Frontal cortex (tissue), 4 donors: ENCODE measurements around the gene XPC. TPM values are rescaled to one million over a fixed set of nuclear protein-coding genes. Genes with fewer than 3 reads are reported as not detected.

ENCODE experiments used
- DNase-seq, 2 donors: peaks; one replicate each; pipeline ENCODE4 v3.0.0; 2012; ENCODE audit warnings: low spot score in 2 of 2
- FAIRE-seq: peaks from 2 replicates; lab custom pipeline; 2012; peaks lifted over from hg19 to GRCh38; lab: Jason Lieb, UNC
- total RNA-seq: library from RNA; depleted of rRNA; stranded (reverse); fragments of >200 nt; gene quantifications from one replicate; pipeline ENCODE4 v1.2.3, GENCODE V29; 2014
- donor health status: control.
- donor health status: control.
- donor health status: control.

XPC gene
- total RNA-seq, 1 donor from 2014 or later = 9.8 TPM

GRCh38 chr3:14177580-14178246 is 688 bp downstream of the XPC start:
- FAIRE-seq (no peak), DNase-seq (no peak)

DNA sequence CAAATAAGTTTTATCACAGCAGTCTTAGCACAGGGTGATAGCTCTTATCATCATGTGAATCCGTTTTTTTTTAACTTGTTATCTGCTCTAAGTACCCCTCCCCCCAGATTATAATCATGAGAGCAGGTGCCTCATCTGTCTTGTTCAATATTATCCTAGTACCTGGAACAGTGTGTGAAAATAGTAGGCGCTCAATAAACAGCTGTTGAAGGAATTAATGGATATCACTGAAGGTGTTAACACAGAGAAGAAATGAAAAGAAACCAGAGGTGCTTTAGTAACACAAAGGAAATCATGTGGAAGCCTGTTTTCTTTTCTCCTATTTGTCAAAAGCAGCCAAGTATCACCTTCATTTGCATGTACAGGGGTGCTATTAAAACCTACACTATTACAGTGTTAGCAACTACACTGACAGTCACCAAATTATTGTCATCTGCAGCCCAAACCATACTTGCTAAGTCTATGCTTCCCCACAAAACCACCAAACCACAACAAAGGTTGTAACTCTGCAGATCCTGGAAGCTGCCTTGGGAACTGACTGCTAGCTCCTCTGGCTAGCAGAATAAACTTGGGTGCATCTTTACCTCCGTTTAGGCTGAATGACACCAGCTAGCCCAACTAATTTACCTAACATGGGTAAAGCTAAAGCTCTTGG is 2.9 kb downstream of the XPC start:
- no peak for FAIRE-seq
- DNase-seq = no peak

- DNase-seq = no peak
- no peak for FAIRE-seq
Observed at GRCh38 chr3:14174483-14174882, 3.9 kb downstream of the XPC start.

- DNase-seq (no peak), FAIRE-seq (no peak)
Observed at GRCh38 chr3:14172496-14172895, 5.9 kb downstream of the XPC start.

DNA sequence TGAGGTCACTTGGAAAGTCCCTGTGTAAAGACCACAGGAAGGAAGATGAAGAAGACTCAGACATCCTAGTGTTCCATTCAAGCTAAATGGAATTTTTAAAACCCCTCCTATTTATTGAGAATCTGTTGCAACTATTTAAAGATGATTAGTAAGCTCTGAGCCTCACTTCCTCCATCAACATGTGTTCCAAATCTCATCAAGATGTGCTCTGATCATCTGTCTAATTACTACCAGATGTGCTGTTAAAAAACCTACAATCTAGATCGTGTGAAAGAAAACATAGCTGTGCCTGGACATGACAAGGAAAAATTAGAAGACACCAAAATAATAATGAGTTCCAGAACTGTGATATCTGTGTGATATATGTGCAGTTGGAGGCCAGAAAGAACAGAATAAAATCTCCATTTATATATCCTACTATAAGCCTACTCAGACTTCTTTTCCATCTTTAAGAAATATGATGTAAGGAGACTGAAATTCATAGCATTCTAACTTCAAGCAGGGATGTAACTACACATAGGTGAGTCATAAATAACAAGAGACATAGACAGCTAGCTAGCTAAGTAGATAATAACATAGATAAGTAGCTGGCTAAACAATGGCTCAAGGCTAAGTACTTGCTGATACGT is 7.8 kb downstream of the XPC start:
- DNase-seq (no peak), FAIRE-seq (no peak)

- FAIRE-seq (no peak), DNase-seq (no peak)
Observed at GRCh38 chr3:14169871-14170270, 8.5 kb downstream of the XPC start.

DNA sequence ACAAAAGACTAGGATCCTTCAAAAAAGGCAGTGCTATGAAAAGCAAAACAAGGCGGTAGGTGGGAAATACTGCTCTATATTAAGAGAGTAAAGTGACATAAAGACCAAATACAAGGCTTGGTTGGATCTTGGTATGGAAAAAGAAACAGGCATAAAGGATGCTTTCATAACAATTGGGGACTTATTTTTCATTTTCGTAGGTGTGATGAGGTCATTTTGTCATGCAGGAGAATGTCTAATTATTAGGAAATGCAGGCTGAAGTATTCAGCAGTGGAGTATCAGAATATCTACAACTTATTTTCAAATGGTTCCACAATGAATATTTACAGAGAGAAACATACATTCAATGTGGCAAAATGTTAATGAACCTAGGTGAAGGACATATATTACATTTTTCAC is 9.0 kb downstream of the XPC start:
- FAIRE-seq = no peak
- DNase-seq = no peak

- DNase-seq (no peak), FAIRE-seq (no peak)
Observed at GRCh38 chr3:14166877-14167603, 11.4 kb downstream of the XPC start.

DNA sequence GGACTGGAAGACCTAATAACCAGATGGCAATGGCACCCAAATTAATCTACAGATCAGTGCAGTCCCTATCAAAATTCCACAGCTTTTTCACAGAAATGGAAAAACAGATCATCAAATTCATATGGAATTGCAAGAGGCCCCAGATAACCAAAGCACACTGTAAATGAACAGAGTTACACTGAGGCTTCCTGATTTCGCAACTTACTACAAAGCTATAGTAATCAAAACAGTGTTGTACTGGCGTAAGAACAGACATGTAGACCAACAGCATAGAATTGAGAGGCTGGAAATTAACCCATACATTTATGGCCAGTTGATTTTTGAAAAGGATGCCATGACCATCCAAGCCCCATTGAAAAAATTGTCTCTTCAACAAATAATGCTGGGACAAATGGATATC is 16.2 kb downstream of the XPC start:
- no peak for DNase-seq
- no peak for FAIRE-seq

DNA sequence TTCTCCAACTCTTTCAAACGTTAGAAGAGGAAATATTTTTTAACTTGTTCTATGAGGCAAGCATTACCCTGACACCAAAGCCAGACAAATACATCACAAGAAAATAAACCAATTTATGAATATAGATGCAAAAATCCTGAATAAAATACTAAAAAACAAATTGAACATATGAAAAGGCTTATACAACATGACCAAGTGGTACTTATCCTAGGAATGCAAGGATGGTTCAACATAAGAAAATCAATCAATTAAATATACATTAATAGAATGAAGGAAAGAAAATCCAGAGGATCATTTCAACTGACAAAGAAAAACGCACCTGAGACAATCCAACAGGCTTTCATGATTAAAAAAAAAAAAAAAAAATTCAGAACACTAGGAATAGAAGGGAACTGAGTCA is 17.1 kb downstream of the XPC start:
- DNase-seq (no peak), FAIRE-seq (no peak)

DNA sequence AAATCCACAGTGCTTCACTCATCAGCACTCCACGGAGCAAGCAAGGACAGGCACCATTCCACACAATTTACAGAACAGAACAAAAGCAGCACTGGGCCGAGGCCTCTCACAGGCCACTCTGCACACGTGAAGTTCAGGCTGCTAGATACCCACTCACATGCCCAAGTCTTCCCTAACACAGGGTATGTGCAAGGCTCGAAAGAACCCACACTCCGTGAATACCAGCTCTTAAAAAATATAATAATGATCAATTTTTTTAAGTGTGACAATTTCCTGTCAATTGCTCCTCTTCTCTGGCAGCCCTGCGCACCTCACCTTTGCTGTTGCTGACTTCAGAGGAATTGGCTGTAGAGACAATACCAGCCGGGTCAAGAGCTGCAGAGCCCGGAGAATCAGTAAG is 19.0 kb downstream of the XPC start:
- DNase-seq (no peak), FAIRE-seq (no peak)

DNA sequence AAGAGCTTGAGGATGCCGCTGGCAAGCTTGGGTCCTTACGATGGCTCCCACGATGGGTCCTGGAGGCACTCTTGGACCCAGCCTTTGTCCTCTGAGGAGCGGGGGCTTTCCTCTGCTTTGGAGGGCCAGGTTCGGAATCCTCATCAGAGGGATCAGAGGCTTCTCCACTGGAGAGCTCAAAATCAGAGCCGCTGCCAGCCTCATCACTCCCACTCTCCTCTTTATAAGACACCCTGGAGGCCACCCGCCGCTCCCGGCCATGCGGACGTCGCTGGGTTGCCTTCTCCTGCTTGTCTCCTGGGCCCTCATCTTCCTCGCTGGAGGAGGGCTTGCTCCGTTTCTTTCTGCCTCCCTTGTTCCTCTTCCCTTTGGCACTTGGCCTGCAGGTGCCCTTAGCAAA is 20.0 kb downstream of the XPC start:
- FAIRE-seq = no peak
- no peak for DNase-seq

GRCh38 chr3:14157951-14158350 is 20.4 kb downstream of the XPC start:
- no peak for DNase-seq
- no peak for FAIRE-seq

GRCh38 chr3:14156843-14157561 is 21.4 kb downstream of the XPC start:
- DNase-seq = no peak
- no peak for FAIRE-seq

GRCh38 chr3:14156201-14156600 is 22.2 kb downstream of the XPC start:
- DNase-seq = no peak
- FAIRE-seq = no peak

GRCh38 chr3:14154895-14155440 is 23.4 kb downstream of the XPC start:
- DNase-seq = no peak
- no peak for FAIRE-seq

DNA sequence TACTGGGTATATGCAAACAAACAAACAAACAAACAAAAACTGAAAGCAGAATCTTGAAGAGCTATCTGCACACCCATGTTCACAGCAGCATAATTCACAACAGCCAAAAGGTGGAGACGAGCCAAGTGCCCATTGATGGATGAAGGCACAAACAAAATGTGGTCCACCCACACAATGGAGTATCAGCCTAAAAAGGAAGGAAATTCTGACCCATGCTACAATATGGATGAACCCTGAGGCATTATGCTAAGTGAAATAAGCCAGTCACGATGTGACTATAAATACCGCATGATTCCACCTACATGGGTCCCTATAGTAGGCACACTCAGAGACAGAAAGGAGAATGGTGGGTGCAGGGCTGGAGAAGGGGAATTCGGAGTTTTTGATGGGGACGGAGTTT is 24.1 kb downstream of the XPC start:
- DNase-seq = no peak
- no peak for FAIRE-seq

DNA sequence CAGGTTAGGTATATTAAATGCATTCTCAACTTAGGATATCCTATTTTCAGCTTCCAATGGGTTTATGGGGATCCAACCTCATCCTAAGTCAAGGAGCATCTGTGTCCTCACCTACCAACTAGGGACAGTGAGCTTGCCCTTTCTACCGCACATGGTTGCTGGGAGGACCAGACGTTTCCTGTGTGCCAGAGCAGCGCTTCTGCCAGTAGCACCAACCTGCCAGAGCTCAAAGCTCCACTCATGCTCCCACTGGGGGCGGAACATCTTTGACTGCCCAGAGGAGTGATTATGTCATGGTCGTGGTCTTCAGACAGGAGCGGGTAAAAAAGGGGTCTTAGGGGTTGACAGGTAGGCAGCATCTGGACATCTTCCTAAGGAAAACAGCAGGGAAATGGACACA is 24.7 kb downstream of the XPC start:
- no peak for FAIRE-seq
- no peak for DNase-seq

DNA sequence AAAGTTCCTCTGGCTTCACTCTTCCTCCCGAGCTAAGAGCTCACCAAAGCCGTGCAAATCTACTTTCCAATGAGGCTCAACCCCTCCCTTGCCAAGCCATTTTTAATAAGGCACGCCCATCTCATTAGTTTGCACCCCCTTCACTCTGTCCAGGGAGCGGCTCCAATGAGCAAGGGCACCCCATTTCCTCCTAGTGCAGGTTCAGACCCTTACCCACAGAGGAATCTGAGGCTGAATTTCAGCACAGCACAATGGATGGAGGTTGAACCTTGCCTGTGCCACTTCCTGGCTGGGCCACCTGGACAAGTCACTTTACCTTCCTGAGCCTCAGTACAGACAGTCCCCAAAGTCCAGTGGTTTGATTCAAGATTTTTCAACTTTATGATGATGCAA is 25.4 kb downstream of the XPC start:
- DNase-seq (no peak), FAIRE-seq (no peak)
